ENCODE data around the gene XCR1. TPM values are rescaled to one million over a fixed set of nuclear protein-coding genes. Genes with fewer than 3 reads are reported as not detected.
"Not testable (repeated sequence)": the region's sequence is repeated elsewhere in the genome, so short reads cannot be mapped to it uniquely, and the experiment has no call there.

XCR1 gene
- total and polyA plus RNA-seq, 2 donors (not counting 3 experiments of a cell fraction or from before 2014, with no cell fraction given), result not detected

DNA sequence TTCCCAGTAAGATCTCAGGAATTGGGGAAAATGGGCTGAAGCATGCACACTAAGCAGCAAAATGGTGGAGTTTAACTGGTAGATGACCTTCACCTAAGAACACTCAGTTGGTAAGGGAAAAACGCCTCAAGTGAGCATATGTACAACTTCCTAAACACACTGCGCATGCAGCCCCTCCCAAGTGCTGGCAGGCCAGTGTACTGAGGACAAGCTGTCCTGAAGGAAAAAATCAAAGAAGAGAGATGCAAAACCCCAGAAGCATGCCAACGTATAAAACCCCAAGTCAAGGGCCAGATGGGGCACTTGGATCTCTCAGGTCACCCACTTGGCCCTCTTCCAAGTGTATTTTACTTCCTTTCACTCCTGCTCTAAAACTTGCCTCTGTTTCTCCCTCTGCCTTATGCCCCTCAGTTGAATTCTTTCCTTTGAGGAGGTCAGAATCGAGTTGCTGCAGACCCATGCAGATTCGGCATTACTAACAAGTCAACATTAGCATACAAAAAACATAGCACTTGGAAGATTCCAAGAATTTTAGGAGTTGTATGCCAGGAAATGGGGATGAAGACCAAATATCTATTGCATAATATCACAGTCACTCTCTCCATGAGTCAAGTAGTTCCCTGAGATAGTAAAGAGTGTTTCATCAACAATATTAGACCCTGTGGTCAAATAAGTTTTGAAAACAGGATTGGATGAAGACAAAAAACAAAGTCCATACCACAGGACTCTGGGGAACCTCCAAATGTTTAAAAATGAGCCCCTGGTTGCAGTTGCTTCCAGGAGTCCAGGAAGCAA, 20.8 kb downstream of the XCR1 start:
- H3K79me2 ChIP-seq (ENCODE audit: control insufficient read depth, insufficient read depth, low read length), result no peaks in the 10 kb centered on the region
- no peak overlapping the region for H3K4me3 ChIP-seq (replicated peaks in 1 of 3; ENCODE audit: insufficient read depth in 1 of 3, low read depth in 1 of 3, low read length in 3 of 3)
- no peak overlapping the region for H2AFZ ChIP-seq (ENCODE audit: low read depth, low read length)
- ChIA-PET CTCF (no interaction called here), POLR2A (no interaction called here)
- no peaks in the 10 kb centered on the region for H3K9me1 ChIP-seq (replicated peaks; ENCODE audit: control insufficient read depth, extremely low read depth, insufficient read depth, low read length)
- no peaks in the 10 kb centered on the region for H4K20me1 ChIP-seq (replicated peaks; ENCODE audit: control insufficient read depth, extremely low read depth, insufficient read depth, low read length)
- peaks cover 0 to 3% of the 10 kb centered on the region in 2 experiments for H3K27me3 ChIP-seq (ENCODE audit: control insufficient read depth in 2 of 2, insufficient read depth in 2 of 2, low read length in 2 of 2)
- H3K4me2 ChIP-seq (ENCODE audit: insufficient read depth, low read length), result no peak overlapping the region
- TF ChIP-seq EZH2 (IDR thresholded peaks at IDR 0.05; ENCODE audit: borderline replicate concordance, low read depth, low read length, severe bottlenecking) (no peak), FOS (IDR thresholded peaks at IDR 0.05; ENCODE audit: borderline replicate concordance, insufficient read depth, low read length) (no peak), POLR2A (IDR thresholded peaks at IDR 0.05; ENCODE audit: low read depth, low read length) (no peak), MYC (IDR thresholded peaks at IDR 0.05; ENCODE audit: low read depth, low read length) (no peak), GATA2 (IDR thresholded peaks at IDR 0.05; ENCODE audit: insufficient read depth, insufficient read length, low read depth, low read length) (no peak), JUN (IDR thresholded peaks at IDR 0.05; ENCODE audit: borderline replicate concordance, insufficient read depth, insufficient read length, low read depth) (no peak), POLR2AphosphoS5 (IDR thresholded peaks at IDR 0.05; ENCODE audit: insufficient read depth, low read depth, low read length) (no peak)
- TF ChIP-seq, protein P1, sequence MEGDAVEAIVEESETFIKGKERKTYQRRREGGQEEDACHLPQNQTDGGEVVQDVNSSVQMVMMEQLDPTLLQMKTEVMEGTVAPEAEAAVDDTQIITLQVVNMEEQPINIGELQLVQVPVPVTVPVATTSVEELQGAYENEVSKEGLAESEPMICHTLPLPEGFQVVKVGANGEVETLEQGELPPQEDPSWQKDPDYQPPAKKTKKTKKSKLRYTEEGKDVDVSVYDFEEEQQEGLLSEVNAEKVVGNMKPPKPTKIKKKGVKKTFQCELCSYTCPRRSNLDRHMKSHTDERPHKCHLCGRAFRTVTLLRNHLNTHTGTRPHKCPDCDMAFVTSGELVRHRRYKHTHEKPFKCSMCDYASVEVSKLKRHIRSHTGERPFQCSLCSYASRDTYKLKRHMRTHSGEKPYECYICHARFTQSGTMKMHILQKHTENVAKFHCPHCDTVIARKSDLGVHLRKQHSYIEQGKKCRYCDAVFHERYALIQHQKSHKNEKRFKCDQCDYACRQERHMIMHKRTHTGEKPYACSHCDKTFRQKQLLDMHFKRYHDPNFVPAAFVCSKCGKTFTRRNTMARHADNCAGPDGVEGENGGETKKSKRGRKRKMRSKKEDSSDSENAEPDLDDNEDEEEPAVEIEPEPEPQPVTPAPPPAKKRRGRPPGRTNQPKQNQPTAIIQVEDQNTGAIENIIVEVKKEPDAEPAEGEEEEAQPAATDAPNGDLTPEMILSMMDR (IDR thresholded peaks at IDR 0.05; ENCODE audit: extremely low read depth in 1 of 2, insufficient read depth in 1 of 2, low read depth in 1 of 2, low read length in 2 of 2), result no peak
- TF ChIP-seq, protein P2, sequence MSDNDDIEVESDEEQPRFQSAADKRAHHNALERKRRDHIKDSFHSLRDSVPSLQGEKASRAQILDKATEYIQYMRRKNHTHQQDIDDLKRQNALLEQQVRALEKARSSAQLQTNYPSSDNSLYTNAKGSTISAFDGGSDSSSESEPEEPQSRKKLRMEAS (IDR thresholded peaks at IDR 0.05; ENCODE audit: insufficient read depth, insufficient read length), result no peak
- no peak for FAIRE-seq
- intact Hi-C loops (cut with micrococcal nuclease), result no loop called here
- no peak overlapping the region for H3K27ac ChIP-seq (ENCODE audit: insufficient read depth, low read depth, low read length)
- dilution Hi-C loops (cut with MboI; ENCODE audit: extremely low pct_ligation_motif_present, low sequenced_read_pairs), result no loop called here
- no peaks in the 10 kb centered on the region for H3K9me3 ChIP-seq (replicated peaks; ENCODE audit: control insufficient read depth, insufficient read depth, low read length)
- no TSS peak for BruUV-seq (replicated peaks)
- no peaks in the 10 kb centered on the region for H3K4me1 ChIP-seq (ENCODE audit: control insufficient read depth, extremely low read depth, insufficient read depth, low read length)
- no peak for DNase-seq (ENCODE audit: low read depth, low spot score)
- no peaks in the 10 kb centered on the region for H3K36me3 ChIP-seq (ENCODE audit: control insufficient read depth in 2 of 2, extremely low read depth in 1 of 2, insufficient read depth in 2 of 2, low read length in 2 of 2)
- H3K9ac ChIP-seq (replicated peaks; ENCODE audit: extremely low read depth, insufficient read depth, low read length), result no peak overlapping the region

DNA sequence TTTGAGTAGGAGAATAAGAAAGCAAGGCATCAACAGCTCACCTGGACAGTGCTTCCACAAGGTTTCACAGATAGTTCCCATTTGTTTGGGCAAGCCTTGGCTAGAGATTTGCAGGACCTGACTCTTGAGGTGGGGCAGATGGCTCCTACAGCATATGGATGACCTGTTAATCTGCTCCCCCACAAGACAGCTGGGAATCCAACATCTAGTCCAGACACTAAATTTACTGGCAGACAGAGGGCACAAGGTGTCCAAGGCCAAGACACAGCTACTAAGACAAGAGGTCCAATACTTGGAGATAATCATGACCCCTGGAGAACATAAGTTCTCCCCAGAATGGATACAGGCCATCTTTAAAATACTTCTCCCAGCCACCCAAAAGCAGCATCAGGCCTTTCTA, 23.6 kb downstream of the XCR1 start:
- H3K27ac ChIP-seq (ENCODE audit: insufficient read depth, low read depth, low read length); H3K79me2 ChIP-seq (ENCODE audit: control insufficient read depth, insufficient read depth, low read length); H3K9ac ChIP-seq (replicated peaks; ENCODE audit: extremely low read depth, insufficient read depth, low read length); H3K4me3 ChIP-seq (replicated peaks in 1 of 3; ENCODE audit: insufficient read depth in 1 of 3, low read depth in 1 of 3, low read length in 3 of 3); BruUV-seq (replicated peaks); dilution Hi-C loops (cut with MboI; ENCODE audit: extremely low pct_ligation_motif_present, low sequenced_read_pairs); H2AFZ ChIP-seq (ENCODE audit: low read depth, low read length); H3K9me1 ChIP-seq (replicated peaks; ENCODE audit: control insufficient read depth, extremely low read depth, insufficient read depth, low read length); DNase-seq (ENCODE audit: low read depth, low spot score); intact Hi-C loops (cut with micrococcal nuclease); H3K4me2 ChIP-seq (ENCODE audit: insufficient read depth, low read length); FAIRE-seq; H3K27me3 ChIP-seq (ENCODE audit: control insufficient read depth in 2 of 2, insufficient read depth in 2 of 2, low read length in 2 of 2); CTCF ChIA-PET; H4K20me1 ChIP-seq (replicated peaks; ENCODE audit: control insufficient read depth, extremely low read depth, insufficient read depth, low read length); H3K36me3 ChIP-seq (ENCODE audit: control insufficient read depth in 2 of 2, extremely low read depth in 1 of 2, insufficient read depth in 2 of 2, low read length in 2 of 2); H3K9me3 ChIP-seq (replicated peaks; ENCODE audit: control insufficient read depth, insufficient read depth, low read length); POLR2A ChIA-PET; H3K4me1 ChIP-seq (ENCODE audit: control insufficient read depth, extremely low read depth, insufficient read depth, low read length): not testable (repeated sequence)
